ENCODE results near the gene DIP2A. TPM values are rescaled to one million over a fixed set of nuclear protein-coding genes. Genes with fewer than 3 reads are reported as not detected.

Gene DIP2A
- total and polyA plus RNA-seq, 2 of the 13 experiments (the other 11 are each of a cell fraction or from before 2014, with no cell fraction given) = 18.5 to 37.6 TPM

GRCh38 chr21:46452710-46453109, 6.0 kb upstream of the DIP2A start:
- no peaks in the 10 kb centered on the region for H3K27me3 ChIP-seq (ENCODE audit: control insufficient read depth in 1 of 2, insufficient read depth in 2 of 2, low read length in 2 of 2)
- POLR2A ChIA-PET = no interaction called here
- ATAC-seq = no peak
- no peak for DNase-seq (ENCODE audit: low spot score)
- H3K4me1 ChIP-seq (ENCODE audit: insufficient read depth, low read length) = peaks cover 48% of the 10 kb centered on the region
- no peak for FAIRE-seq
- H3K79me2 ChIP-seq (ENCODE audit: insufficient read depth, low read length) = peaks cover 19% of the 10 kb centered on the region
- no TSS peak for BruUV-seq (replicated peaks)
- TF ChIP-seq ZNF446 (CRISPR knock-in tag; IDR thresholded peaks at IDR 0.05) (no peak), ZSCAN5A (CRISPR knock-in tag; IDR thresholded peaks at IDR 0.05; ENCODE audit: borderline replicate concordance) (no peak), ZNF264 (CRISPR knock-in tag; IDR thresholded peaks at IDR 0.05) (no peak), RFX3 (CRISPR knock-in tag; IDR thresholded peaks at IDR 0.05) (no peak), ETV6 (CRISPR knock-in tag; conservative IDR thresholded peaks at IDR 0.05) (no peak), MXD1 (CRISPR knock-in tag; IDR thresholded peaks at IDR 0.05) (no peak), HNF1B (CRISPR knock-in tag; IDR thresholded peaks at IDR 0.05) (no peak)
- intact Hi-C loops (cut with micrococcal nuclease; ENCODE audit: unreplicated experiment) = no loop called here
- no peak overlapping the region for H3K4me2 ChIP-seq (ENCODE audit: low read depth, low read length)
- CTCF ChIA-PET (ENCODE audit: low intra/inter-chr PET ratio, low total read pairs) = no interaction called here
- no peaks in the 10 kb centered on the region for H4K20me1 ChIP-seq (ENCODE audit: insufficient read depth, low read length)
- H3K4me3 ChIP-seq (replicated peaks in 1 of 3; ENCODE audit: insufficient read depth in 1 of 3, low read depth in 2 of 3, low read length in 3 of 3) = no peak overlapping the region
- H3K9me3 ChIP-seq (ENCODE audit: low read length) = peaks cover 5% of the 10 kb centered on the region; the same call in 1 of the 2 replicates
- WGBS (ENCODE audit: low lambda C conversion rate) = 91% methylated on average over 5 of the region's 5 CpGs
- H3K9ac ChIP-seq (ENCODE audit: insufficient read depth, low read depth, low read length) = no peak overlapping the region
- in situ Hi-C loops (cut with HindIII; ENCODE audit: extremely low pct_ligation_motif_present, low pct_unique_long_range_greater_than_20kb) = no loop called here
- peaks cover 0 to 3% of the 10 kb centered on the region in 2 experiments; a peak in 3 of 5 replicates for H3K36me3 ChIP-seq (replicated peaks in 1 of 2; ENCODE audit: control insufficient read depth in 1 of 2, insufficient read depth in 2 of 2, low read length in 2 of 2)
- no peak overlapping the region for H2AFZ ChIP-seq (ENCODE audit: low read length)
- H3K27ac ChIP-seq (ENCODE audit: extremely low read length, insufficient read depth, low read length) = no peak overlapping the region

All from HepG2 (cell line).